ENCODE data around the gene LAMA2. TPM values are rescaled to one million over a fixed set of nuclear protein-coding genes. Genes with fewer than 3 reads are reported as not detected.

LAMA2 gene
- total and polyA plus RNA-seq, 7 donors, result 0.46 to 131 (median 59.6) TPM

DNA sequence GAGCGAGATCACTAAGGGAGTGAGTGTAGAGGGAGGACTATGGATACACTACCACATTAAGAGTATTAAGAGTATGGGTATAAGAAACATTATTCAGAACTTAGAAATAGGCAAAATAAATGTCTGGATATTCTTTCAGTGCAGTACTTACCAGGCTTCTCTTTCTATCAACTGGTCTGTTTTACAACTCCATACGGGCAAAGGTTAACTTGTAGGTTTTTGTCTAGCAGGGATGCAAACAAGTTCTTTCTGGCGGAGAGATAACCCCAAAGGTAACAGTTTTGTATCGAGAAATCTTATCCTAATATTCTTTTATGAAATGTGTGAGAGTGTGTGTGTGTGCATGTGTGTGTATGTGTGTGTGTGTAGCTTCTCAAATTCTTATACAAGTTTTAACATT, 640.9 kb downstream of the LAMA2 start:
- intact Hi-C loops (cut with DNase I), result no loop called here
- no peak for DNase-seq

GRCh38 chr6:129525055-129525454, 642.1 kb downstream of the LAMA2 start:
- Histone ChIP-seq H3K36me3 (no peaks in the 10 kb centered on the region), H3K4me3 (no peak overlapping the region), H3K27me3 (no peaks in the 10 kb centered on the region), H3K27ac (no peak overlapping the region), H3K9me3 (no peaks in the 10 kb centered on the region), H3K4me1 (peaks cover 0 to 7% (median 3%) of the 10 kb centered on the region in 4 donors)
- no peak for DNase-seq
- TF ChIP-seq, protein P1, sequence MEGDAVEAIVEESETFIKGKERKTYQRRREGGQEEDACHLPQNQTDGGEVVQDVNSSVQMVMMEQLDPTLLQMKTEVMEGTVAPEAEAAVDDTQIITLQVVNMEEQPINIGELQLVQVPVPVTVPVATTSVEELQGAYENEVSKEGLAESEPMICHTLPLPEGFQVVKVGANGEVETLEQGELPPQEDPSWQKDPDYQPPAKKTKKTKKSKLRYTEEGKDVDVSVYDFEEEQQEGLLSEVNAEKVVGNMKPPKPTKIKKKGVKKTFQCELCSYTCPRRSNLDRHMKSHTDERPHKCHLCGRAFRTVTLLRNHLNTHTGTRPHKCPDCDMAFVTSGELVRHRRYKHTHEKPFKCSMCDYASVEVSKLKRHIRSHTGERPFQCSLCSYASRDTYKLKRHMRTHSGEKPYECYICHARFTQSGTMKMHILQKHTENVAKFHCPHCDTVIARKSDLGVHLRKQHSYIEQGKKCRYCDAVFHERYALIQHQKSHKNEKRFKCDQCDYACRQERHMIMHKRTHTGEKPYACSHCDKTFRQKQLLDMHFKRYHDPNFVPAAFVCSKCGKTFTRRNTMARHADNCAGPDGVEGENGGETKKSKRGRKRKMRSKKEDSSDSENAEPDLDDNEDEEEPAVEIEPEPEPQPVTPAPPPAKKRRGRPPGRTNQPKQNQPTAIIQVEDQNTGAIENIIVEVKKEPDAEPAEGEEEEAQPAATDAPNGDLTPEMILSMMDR (IDR thresholded peaks at IDR 0.05), result no peak
- intact Hi-C loops (cut with DNase I), result no loop called here
- 83 to 91% methylated on average over 1 of the region's 1 CpG for WGBS, 2 donors

More for the DNA sequence above, 640.9 kb downstream of the LAMA2 start:
- Histone ChIP-seq H3K9me3 (no peaks in the 10 kb centered on the region), H3K4me3 (no peak overlapping the region), H3K27me3 (no peaks in the 10 kb centered on the region), H3K4me1 (peaks cover 0 to 7% (median 3%) of the 10 kb centered on the region in 4 donors), H3K36me3 (no peaks in the 10 kb centered on the region), H3K27ac (no peak overlapping the region)
- TF ChIP-seq, protein P1 (IDR thresholded peaks at IDR 0.05), result no peak
- TF ChIP-seq EP300 (IDR thresholded peaks at IDR 0.05), result no peak
- TF ChIP-seq POLR2A (IDR thresholded peaks at IDR 0.05), result no peak
- no peak for TF ChIP-seq POLR2AphosphoS5 (IDR thresholded peaks at IDR 0.05)
- 35 to 75% methylated on average over 4 of the region's 4 CpGs for WGBS, 2 donors

- no peak for DNase-seq
- Histone ChIP-seq H3K36me3 (no peaks in the 10 kb centered on the region), H3K9me3 (no peaks in the 10 kb centered on the region), H3K27me3 (no peaks in the 10 kb centered on the region), H3K27ac (no peak overlapping the region), H3K4me3 (no peak overlapping the region), H3K4me1 (no peaks in the 10 kb centered on the region)
- no peak for TF ChIP-seq EP300 (IDR thresholded peaks at IDR 0.05)
- no peak for TF ChIP-seq POLR2A (IDR thresholded peaks at IDR 0.05)
- TF ChIP-seq, protein P1 (IDR thresholded peaks at IDR 0.05), result no peak
- no peak for TF ChIP-seq POLR2AphosphoS5 (IDR thresholded peaks at IDR 0.05)
- intact Hi-C loops (cut with DNase I), result no loop called here
These were observed 652.0 kb downstream of the LAMA2 start for GRCh38 chr6:129534926-129535325.

DNA sequence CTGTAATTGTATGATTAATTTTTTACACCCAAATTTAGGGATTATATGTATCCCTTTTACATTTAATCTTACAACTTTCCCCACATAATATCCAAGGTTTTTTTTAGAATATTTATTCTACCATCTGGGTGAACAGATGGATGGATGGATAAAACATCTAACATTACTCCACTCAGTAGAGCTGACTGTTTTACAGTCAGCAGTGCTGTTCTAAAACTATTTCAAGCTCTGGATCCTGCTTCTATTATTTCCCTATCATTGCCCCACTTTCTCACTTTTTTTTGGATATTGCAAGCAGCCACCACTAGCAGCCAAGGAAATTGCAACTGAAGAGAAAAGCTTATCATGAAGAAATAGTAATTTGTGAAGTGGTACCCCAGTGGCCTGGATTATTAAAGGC, 653.3 kb downstream of the LAMA2 start:
- intact Hi-C loops (cut with DNase I), result no loop called here
- Histone ChIP-seq H3K4me1 (no peaks in the 10 kb centered on the region), H3K27me3 (no peaks in the 10 kb centered on the region), H3K36me3 (no peaks in the 10 kb centered on the region), H3K27ac (no peak overlapping the region), H3K4me3 (no peak overlapping the region), H3K9me3 (no peaks in the 10 kb centered on the region)
- DNase-seq, result no peak
- no peak for TF ChIP-seq EP300 (IDR thresholded peaks at IDR 0.05)
- no peak for TF ChIP-seq POLR2A (IDR thresholded peaks at IDR 0.05)
- TF ChIP-seq POLR2AphosphoS5 (IDR thresholded peaks at IDR 0.05), result no peak
- TF ChIP-seq, protein P1 (IDR thresholded peaks at IDR 0.05), result no peak

- Histone ChIP-seq H3K36me3 (no peaks in the 10 kb centered on the region), H3K4me3 (no peak overlapping the region), H3K9me3 (no peaks in the 10 kb centered on the region), H3K4me1 (no peaks in the 10 kb centered on the region), H3K27ac (no peak overlapping the region), H3K27me3 (no peaks in the 10 kb centered on the region)
- DNase-seq, result no peak
- intact Hi-C loops (cut with DNase I), result no loop called here
- 83 to 87% methylated on average over 2 of the region's 2 CpGs for WGBS, 2 donors
- no peak for TF ChIP-seq POLR2A (IDR thresholded peaks at IDR 0.05)
- TF ChIP-seq, protein P1 (IDR thresholded peaks at IDR 0.05), result no peak
- no peak for TF ChIP-seq POLR2AphosphoS5 (IDR thresholded peaks at IDR 0.05)
- no peak for TF ChIP-seq EP300 (IDR thresholded peaks at IDR 0.05)
These were observed 656.1 kb downstream of the LAMA2 start for GRCh38 chr6:129539032-129539431.

Measured in sigmoid colon (tissue), 7 donors.